A673 (cell line): ENCODE measurements around the gene CCDC148.

Experiments used
- CTCF ChIP-seq: fragments of 300-800, 200-600 bp; sonication (generic); conservative IDR thresholded peaks from 2 replicates; pipeline ENCODE4 v1.5.1; 2017; ENCODE audit warnings: low read depth, mild to moderate bottlenecking, antibody characterized with exemption, low read length, moderate library complexity, mixed read lengths
- EZH2 ChIP-seq: fragments of 200-600 bp; sonication (generic); IDR thresholded peaks from 2 replicates; pipeline ENCODE4 v1.6.1; 2017; ENCODE audit warnings: borderline replicate concordance, low read depth, mild to moderate bottlenecking, mixed read lengths, antibody characterized with exemption, low read length; ENCODE audit not compliant: poor library complexity, severe bottlenecking

GRCh38 chr2:158266111-158266510 is 190.4 kb downstream of the CCDC148 start:
- TF ChIP-seq CTCF (no peak), EZH2 (no peak)
